GM21526 (cell line): ENCODE results near the gene FAIM2.

Experiments used
- ATAC-seq: cut with Tn5 transposase; IDR thresholded peaks from one replicate; pipeline ENCODE4 v1.9.1; 2021; ENCODE audit warnings: moderate library complexity; ENCODE audit not compliant: unreplicated experiment, low FRiP score

FAIM2 gene

DNA sequence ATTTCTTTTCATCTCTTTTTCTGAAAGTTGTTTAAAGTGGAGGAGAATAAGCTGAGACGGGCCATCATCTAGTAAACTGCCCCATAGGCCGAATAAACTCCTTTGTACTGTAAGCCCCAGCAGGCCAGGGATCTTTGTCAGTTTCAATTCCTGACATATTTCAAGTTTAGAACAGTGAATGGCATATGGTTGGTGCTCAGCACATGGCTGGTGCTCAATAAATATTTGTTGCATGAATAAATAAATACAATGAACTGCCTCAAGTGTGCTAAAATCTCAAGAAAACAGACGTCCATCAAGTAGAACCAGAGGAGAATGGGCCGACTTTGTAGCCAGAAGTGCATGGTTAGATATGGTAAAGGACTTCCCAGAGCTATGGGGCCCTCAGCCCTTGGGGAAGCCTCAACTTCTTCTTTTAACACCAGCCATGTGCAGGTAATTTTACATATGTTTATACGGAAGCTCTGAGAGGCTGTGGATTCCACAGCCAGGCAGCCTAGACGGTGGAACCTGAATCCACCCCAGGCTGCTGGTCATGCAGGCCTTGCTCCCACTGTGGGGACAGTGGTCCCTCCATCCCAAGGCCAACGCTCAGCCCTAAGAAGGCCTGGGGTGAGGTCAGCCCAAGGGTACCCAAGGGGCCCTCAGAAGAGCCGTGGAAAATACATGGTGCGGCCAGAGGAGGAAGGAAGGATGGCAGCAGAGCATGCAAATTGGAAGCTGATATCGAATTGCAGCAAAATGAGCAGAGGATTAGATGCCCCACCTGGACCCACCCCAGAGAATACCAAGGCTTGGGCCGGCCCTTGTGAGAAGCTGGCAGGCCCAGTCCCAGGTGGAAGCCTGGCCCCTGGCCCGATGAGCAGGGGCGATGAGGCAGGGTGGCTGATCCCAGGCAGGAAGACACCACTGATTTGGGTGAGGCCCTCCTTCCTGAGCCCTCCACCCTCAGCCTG is 38.1 kb upstream of the FAIM2 start:
- no peak for ATAC-seq

DNA sequence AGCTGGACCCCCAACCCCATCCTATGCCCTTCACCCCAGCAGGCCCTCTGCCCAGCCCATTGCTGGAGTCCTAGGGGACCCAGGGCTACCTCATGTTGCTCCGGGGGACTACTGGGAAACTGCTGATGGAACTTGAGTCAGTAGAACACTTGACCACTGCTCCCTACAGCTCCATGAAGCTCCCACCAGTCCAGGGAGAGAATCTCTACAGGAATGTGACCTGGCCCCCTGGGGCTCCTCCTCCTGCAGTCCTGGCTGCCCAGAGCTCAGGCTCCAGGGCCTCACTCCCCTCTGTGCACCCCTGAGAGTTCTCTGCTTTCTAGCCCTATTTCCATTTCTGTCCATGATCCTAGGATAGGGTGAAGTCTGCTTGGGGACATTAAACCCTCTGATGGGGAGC is 36.0 kb upstream of the FAIM2 start:
- no peak for ATAC-seq

DNA sequence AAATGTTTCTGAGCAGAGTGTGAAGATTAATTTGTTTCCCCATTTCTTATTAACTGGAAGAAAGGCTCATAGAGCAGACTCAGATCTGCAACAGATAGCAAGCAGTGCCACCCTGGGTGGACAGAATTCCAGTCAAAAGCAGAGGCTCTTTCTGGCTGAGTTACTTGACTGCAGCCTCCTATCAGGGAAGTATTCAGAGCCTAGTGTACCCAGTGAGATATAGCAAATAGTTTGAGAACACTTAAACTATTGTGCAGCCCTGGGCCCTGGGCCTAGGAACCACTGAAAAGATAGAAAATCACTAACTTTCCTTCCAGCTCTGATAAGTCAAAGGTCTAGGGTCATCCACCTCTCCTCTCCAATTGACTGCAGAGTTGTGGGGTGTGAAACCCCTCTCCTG is 35.6 kb upstream of the FAIM2 start:
- ATAC-seq = no peak

DNA sequence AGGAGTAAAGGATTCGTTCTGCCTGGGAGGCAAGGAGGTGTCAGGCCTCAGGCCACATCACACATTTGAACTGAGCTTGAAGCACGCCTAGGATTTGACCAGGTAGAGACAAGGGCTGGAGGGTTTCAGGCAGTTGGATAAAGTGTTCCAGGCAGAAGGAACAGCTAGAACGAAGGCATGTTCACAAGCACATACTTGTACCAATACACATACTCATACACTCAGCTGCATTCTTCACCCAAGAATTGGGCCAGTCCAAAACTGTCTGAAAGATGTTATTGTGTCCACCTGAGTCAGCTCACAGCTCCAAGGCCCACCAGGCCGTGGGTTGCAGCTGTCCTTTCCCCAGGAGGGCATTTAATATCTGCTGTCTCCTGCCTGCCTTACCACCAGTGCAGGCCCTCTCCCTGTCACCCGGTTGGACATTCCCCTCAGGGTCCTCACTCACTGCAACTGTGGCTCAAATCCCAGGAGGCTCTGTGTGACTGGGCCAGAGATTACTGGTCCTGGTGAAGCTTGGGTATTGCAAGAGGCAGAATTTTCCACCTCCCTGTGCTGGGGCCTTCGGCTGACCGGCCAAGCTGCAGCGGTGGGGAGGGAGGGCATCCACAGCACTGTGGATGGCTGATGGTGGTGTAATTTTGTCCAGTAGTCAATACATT is 34.1 kb upstream of the FAIM2 start:
- ATAC-seq = no peak

DNA sequence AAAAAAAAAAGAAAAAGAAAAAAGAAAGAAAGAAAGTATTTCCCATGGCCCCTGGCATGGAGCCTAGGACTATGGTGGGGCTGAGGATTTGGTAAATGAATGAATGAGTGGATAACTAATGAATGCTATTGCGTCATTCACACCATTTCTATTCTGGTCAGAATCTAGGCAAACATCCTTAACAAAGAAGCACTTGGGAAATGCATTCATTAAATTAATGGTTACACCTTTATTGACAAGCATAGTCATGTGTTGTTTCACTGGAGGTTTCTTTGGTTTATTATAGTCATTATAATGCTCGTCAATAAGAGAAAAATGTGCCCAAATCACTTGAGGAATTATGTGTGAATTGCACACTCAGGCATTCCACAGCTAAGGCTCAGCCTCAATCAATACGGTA is 33.2 kb upstream of the FAIM2 start:
- ATAC-seq = no peak

DNA sequence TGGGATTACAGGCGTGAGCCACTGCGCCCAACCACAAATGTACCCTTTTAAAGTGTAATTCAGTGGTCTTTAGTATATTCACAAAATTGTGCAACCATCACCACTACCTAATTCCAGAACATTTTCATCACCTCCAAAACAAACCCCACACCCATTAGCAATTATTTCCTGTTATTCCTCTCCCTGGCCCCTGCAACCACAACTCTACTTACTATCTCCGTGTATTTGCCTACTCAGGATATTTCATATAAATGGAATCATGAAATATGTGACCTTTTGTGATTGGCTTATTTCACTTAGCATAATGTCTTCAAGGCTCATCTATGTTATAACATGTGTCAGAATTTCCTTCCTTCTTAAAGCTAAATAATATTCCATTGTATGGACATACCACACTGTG is 30.8 kb upstream of the FAIM2 start:
- ATAC-seq = no peak

DNA sequence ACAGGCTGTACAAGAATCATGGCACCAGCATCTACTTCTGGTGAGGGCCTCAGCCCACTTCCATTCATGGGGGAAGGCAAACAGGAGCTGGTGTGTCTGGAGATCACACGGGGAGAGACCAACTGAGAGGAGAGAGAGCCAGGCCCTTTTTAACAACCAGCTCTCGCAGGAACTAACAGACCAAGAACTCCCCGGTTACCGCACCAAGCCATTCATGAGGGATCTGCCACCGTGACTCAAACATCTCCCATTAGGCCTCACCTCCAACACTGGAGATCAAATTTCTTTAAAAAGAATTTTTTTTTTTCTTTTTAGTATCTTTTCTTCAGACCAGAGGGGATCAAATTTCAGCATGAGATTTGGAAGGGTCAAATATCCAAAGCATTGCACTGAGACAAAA is 30.1 kb upstream of the FAIM2 start:
- ATAC-seq = no peak

DNA sequence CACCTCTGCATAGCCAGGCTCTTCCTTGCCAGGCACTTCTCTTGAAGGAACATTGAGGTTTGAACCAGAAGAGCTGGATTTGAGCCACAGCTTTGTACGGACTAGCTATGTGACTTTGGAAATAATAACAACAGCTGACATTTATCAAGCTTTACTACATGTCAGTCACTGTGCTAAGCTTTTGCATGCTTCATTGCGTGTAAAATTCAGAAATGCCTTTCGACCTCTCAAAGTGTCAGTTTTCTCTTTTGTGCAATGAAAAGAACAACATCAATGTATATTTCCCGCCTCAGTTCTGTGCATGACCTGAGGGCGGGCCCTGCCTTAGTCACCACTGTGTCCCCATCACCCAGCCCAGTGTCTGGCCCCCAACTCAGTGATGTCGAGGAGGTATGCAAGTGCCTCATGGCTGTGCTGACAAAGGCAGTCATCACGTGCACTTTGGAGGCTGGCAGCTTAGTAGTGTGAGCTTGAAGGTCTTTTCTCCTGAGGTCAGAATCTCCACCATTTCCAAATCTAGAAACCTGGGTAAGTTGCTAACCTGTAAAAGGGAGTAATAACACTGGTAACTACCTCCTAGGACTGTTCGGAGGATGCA is 28.9 kb upstream of the FAIM2 start:
- ATAC-seq = no peak

DNA sequence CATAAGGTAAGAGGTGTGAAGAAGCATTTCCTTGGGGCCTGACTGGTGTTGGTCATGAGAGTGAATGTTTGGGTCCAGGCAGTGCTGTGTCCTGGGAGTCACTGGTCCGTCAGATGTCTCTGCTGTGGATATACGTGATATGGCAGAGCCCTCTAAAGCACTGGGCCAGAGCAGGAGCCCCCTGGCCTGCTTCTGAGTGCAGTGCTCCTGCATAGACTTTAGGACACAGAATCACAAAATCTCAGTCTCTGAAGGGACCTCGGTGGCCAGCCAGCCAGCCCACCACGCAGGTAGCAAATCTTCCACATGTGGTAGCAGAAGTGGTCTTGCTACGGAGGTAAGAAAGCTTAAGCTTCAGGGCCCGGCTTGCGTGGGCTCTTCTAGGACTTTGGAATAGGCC is 28.3 kb upstream of the FAIM2 start:
- no peak for ATAC-seq

DNA sequence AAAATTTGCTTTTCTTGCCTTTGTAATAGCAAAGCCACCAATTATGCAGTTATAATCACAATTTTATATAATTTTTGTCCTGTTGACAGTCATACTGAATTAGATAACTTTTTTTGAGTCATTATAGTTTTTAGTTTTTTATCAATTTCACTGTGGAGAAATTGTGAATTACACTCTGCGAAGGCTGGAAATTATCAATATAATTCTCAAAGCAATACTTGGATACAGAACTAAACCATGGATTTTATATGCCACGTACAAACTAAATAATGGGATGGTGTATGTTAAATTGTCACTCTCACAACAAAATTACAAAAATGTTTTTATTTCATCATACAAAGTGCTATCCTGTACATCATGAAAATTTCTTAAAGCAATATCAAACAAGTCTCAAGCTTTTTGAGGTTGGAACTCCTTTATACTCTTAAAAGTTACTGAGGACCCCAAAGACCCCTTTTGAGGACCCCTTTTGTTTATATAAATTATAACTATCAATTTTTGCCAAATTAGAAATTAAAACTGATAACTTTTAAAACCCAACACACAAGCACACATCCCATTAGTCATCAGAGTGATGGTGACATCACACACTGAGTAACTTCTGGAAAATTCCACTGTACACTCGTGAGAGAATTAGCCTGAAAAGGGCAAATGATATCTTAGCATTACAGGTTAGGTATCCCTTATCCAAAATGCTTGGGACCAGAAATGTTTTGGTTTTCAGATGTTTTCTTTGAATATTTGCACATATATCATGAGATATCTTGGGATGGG is 27.0 kb upstream of the FAIM2 start:
- no peak for ATAC-seq

DNA sequence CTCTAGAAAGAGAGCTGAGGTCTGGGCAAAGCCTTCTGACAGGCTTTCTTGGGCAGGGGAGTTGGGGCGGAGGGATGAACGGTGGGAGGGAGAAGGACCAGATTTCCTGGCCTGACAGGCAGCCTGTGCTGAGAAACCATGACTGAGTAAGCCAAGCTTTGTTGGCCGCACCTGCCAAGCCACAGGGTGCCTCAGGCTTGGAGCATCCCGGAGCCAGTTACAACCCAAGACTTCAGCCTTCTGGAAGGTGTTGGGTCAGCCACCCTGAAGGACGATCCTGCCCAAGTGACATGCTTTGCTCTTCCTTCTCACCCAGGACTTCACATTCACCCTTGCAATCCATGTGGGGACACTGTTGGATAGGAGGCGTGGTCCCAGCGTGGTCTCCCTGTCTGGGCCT is 25.9 kb upstream of the FAIM2 start:
- no peak for ATAC-seq

DNA sequence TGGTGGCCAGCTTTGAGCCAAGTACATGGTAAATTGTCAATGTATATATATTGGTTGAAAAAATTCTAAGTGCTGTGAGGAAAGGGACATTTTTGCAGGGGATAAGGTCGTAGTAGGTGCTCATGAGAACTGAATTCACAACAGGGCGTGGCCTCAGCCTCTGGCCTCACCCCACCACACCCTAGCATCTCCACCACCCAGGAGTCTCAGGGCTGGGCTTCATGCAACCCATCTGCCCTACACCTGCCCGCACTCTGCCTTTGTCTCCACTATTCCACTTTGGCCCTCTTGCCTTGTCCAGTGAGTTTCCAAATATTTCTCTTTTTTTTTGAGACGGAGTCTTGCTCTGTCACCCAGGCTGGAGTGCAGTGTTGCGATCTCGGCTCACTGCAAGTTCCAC is 24.8 kb upstream of the FAIM2 start:
- ATAC-seq = no peak

DNA sequence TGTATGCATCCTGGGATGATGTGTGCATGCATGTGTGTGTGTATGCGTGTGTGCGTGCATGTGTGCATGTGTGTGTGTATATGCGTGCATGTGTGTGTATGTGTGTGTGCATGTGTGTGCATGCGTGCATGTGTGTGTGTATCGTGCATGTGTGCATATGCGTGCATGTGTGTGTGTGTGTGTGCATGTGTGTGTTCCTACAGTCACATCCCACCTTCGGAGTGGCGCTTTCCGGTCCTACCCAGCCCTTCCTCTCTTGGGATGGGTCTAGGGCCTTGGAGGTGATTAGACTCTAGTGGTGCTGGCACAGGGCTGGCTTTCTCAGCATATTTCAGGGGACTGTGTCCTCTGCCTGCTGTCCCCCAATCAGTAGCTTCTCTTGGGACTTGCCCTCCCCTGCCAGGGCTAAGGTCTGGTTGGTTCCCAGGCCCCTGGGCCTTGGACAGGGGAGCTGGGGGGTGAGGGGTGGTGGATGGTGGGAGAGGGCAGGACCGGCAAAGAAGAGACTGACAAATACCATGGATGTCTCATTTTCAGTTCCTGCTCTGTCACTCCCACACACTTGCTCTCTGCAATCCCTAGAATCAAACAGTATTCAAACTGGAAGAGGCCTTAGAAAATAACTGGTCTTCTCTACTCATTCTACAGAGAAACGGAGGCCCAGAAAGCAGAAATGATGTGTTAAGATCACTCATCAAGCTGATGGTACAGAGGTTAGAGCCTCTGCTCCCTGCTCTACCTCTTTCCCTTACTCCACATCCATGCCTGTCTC is 21.9 kb upstream of the FAIM2 start:
- ATAC-seq = no peak

DNA sequence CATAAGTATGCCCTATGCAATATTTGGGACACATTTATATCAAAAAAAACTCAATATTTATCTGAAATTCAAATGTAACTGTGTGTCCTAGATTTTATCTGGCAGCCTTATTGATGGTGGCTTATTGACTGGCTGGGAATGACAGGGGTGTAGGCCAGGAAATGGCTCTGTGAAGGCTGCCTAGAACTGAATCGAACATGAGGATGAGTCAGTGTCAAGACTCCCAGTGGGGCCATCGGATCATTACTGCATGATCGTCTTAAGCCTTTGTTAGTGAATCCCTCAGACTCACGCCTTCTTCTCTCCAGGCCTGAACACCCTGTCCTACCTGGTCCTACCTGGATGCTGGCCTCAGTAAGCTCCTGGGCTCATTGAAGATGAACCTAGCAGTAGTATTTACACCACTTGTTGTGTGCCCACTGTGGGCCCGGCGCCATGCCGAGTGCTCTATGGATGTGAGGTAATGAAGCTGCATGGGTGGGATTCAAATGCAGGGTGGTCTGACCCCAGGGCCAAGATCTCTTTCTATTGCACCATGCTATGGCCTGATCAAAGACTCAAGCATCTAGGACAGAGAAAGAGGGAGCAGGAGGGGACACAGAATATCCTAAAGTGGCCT is 21.0 kb upstream of the FAIM2 start:
- no peak for ATAC-seq

DNA sequence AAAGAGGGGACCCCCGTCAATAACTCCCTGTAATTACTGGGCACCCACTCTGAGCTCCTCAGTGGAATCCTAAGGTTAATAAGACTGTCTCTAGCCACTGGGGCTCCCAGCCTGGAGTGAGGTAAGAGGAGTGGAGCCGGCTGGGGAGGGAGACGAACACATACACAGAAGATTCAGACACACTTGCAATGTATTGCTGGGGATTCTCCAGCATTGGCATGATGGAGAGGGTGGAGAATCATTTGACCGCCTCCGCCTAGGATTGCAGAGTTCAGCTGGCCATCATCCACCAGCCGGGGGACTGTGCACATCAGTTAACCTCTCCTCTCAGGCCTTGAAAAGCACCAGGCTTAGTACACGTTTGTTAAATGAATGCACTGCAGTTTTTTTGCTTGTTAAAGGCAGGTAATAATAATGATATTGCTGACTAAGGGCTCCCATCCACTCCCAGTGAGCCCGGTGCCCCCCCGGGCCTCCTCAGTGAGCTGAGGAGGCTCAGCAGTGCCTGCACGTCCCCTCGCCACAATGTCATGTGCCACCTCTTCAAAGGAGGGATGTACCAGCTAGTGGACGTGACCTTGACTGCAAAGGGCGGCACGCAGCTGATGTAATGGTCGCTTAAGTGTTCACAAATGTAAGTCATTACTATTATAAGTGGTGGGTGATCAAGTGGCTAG is 20.3 kb upstream of the FAIM2 start:
- ATAC-seq = no peak

DNA sequence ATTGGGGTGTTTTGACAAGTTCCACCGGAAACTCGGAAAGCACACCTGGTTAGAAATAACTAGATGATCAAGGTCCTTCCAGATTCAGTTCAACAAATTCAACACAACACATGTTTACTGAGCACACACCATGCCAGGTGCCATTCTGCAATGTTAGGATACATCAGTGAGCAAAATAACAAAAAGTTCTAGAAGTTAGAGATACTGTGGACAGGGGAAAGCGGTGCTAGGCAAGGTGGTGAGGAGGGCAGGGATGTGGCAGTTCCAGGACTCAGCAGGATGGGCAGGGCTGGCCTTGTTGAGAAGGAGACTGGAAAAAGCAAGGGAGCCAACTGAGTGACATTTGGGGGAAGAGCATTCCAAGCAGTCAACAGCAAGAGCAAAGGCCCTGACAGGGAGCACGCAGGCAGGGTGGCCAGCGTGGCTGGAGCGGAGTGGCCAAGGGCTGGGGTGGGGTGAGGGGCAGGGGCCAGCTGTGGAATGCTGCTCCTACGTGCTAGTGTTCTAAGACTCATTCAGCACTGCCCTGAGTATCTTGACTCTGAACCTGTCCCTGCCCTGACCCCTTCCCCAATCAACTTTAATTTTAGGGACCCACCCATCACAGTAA is 19.4 kb upstream of the FAIM2 start:
- ATAC-seq = no peak

DNA sequence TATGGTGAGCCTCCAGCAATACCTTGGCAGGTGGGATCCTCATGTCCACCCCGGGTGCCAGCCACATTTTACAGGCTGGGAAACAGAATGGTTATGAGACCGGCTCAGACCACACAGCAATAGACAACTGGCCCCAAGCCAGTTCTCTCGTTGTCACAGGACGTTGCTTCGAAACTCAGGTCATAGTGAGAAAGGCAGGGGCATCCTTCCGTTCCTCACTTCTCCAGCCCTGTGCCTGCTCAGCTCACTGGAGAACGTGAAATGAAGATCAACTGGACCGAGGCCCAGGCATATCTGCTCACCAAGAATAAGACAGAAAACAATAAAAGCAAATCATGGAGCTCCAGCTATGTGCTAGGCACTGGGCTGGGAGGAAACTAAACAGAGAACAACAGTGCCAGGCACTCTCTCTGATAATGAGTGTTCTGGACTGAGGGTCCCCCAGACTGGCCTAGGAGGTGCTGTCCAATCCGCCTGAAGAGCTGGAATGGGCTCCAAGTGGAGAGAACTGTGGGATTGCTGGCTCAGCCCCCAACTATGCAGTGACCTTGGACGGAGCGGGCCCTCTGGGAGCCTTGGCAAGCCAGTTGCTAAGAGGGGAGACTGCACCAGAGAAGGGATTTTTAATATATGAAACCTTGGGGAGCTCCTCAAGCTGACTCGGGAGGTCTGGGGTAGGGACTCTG is 18.8 kb upstream of the FAIM2 start:
- ATAC-seq = no peak

DNA sequence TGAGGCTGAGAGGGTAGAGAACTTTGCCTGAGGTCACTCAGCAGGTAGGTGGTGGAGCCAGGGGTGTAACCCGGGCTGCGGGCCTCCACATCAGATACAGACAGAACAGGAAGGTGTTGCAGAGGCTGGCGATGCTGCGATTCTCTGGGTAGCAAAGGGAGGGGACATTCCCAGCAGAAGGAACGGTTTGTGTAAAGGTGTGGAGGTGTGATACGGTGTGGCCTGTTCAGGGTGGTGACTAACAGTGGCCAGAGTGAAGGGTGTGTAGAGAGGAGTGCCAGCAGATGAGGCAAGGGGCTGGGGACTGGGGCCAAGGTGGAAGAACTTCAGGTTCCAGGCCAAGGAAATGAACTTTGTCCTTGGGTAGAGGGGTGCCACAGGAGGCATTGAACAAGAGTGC is 18.2 kb upstream of the FAIM2 start:
- no peak for ATAC-seq
